ENCODE data around the gene CHRNA3.
"Not testable (repeated sequence)": the region's sequence is repeated elsewhere in the genome, so short reads cannot be mapped to it uniquely, and the experiment has no call there.

The CHRNA3 gene

DNA sequence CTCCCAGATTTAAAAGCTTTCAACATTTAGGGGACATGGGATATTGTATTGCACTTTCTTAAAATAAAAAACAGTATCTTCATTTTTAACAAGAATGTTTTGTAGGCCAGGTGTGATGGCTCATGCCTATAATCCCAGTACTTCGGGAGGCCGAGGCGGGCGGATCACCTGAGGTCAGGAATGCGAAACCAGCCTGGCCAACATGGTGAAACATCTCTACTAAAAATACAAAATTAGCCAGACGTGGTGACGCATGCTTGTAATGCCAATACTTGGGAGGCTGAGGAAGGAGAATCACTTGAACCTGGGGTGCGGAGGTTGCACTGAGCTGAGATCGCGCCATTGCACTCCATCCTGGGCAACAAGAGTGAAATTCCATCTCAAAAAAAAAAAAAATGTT, 60.6 kb downstream of the CHRNA3 start:
- DNase-seq (ENCODE audit: low read depth in 2 of 2): not testable (repeated sequence)

DNA sequence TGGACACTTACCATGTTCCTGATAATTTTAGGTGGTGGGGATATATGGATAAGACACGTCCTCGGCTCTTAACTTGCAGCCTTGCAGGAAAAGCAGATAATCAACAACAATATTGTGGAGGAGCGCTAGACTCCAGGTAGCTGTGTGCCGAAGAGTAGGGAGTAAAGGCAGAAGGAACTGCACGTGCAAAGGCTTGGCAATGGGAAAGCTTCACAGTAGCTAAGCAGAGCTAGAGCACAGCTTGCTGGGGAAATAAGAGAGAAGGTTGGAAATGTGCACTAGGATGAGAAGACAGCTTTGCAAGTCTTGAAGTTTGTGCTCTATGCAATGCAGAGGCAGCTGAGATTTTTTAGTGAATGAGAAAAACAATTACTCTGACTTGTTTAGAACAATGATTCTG, 68.2 kb downstream of the CHRNA3 start:
- no peak for DNase-seq (ENCODE audit: low read depth in 2 of 2)

DNA sequence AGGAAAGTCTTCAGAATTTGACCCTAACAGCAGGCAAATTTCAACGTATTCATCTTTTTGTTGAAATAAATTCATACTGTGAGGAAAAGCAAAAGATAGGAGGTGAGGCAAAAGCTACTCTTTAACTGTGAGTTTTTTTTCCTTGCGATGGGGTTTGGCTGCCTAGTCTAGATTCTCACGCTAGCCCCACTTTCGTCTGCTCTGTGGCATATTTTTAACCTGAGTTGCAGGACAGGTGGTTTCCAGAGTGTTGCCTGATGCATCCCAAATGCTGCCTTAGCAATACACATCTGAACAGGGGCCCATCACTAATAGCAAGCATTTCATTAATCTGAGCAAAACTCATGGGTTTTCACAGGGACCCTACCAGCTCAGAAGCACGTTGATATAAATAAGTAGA, 68.9 kb downstream of the CHRNA3 start:
- DNase-seq (ENCODE audit: low read depth in 2 of 2): no peak

DNA sequence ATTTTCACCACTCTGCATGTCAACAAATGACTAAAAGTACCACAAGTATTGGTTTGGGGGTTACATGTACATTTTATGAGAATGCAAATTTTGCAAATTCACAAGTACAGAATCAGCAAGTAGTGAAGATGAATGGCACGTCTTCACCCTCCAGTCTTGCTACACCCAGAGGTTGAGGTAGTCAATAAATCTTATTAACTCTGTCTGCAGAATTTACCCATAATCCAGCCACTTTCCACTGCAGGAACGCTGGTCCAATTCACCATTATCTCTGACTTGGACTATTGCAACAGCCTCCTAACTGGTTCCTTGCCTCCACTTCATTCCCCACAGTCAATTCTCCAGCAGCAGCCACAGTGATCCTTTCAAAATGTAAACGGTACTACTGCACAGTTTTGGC, 70.0 kb downstream of the CHRNA3 start:
- no peak for DNase-seq (ENCODE audit: low read depth in 2 of 2)

DNA sequence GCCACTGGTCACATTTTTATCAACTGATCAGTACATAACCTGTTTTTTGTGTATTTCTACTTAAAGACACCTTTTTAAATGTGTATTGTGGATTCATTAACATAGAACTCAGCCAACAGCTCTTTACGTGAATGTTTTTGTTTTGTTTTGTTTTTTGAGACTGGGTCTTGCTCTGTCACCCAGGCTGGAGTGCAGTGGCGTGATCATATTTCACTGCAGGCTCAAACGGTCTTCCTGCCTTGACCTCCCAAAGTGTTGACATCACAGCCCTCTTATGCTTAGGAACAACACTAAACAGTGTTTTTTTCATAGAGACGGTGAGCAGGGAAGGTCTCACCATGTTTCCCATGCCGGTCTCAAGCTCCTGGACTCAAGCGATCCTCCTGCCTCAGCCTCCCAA, 70.6 kb downstream of the CHRNA3 start:
- DNase-seq (ENCODE audit: low read depth in 2 of 2): no peak

Data from stimulated activated CD4-positive, alpha-beta T cell treated with anti-CD3 and anti-CD28 coated beads, Interleukin-12 subunit alpha, Interleukin-12 subunit beta, amount 100 ng/mL, for 24 hours (primary cell).